ENCODE results near the gene RAPGEF6.

GRCh38 chr5:131509801-131510200 is 125.2 kb downstream of the RAPGEF6 start:
- TF ChIP-seq CTCF (conservative IDR thresholded peaks at IDR 0.05; ENCODE audit: low read length) (no peak), EZH2phosphoT487 (IDR thresholded peaks at IDR 0.05; ENCODE audit: borderline replicate concordance) (no peak)
